ENCODE results near the gene SETDB1. TPM values are rescaled to one million over a fixed set of nuclear protein-coding genes. Genes with fewer than 3 reads are reported as not detected.
A peak's percentile ranks its signal among the peaks of the same experiment; 100 is the strongest.

Gene SETDB1
- total RNA-seq, 4 donors from 2014 or later = 20.5 to 39.5 (median 25.3) TPM

- no peak for DNase-seq
- no peak for TF ChIP-seq POLR2A (IDR thresholded peaks at IDR 0.05)
- TF ChIP-seq, protein P1, sequence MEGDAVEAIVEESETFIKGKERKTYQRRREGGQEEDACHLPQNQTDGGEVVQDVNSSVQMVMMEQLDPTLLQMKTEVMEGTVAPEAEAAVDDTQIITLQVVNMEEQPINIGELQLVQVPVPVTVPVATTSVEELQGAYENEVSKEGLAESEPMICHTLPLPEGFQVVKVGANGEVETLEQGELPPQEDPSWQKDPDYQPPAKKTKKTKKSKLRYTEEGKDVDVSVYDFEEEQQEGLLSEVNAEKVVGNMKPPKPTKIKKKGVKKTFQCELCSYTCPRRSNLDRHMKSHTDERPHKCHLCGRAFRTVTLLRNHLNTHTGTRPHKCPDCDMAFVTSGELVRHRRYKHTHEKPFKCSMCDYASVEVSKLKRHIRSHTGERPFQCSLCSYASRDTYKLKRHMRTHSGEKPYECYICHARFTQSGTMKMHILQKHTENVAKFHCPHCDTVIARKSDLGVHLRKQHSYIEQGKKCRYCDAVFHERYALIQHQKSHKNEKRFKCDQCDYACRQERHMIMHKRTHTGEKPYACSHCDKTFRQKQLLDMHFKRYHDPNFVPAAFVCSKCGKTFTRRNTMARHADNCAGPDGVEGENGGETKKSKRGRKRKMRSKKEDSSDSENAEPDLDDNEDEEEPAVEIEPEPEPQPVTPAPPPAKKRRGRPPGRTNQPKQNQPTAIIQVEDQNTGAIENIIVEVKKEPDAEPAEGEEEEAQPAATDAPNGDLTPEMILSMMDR (IDR thresholded peaks at IDR 0.05) = peak; percentile 96 to 99 (median 98)
- Histone ChIP-seq H3K4me3 (peak overlapping the region in 3 of 4 donors; percentile 24 to 46 (median 26)), H3K4me1 (peaks cover 14 to 69% (median 34%) of the 10 kb centered on the region in 3 donors), H3K9me3 (no peaks in the 10 kb centered on the region), H3K27me3 (no peaks in the 10 kb centered on the region), H3K36me3 (no peaks in the 10 kb centered on the region), H3K27ac (peak overlapping the region; percentile 32 to 63 (median 61))
- intact Hi-C loops (cut with DNase I) = no loop called here
- WGBS, 2 donors = 10 to 14% methylated on average over 12 to 23 of the region's 23 CpGs
These were observed 53.2 kb downstream of the SETDB1 start for GRCh38 chr1:150979092-150980056.

- no peaks in the 10 kb centered on the region for H3K9me3 ChIP-seq
- TF ChIP-seq, protein P1 (IDR thresholded peaks at IDR 0.05) = no peak
- TF ChIP-seq POLR2A (IDR thresholded peaks at IDR 0.05) = no peak
- no peaks in the 10 kb centered on the region for H3K36me3 ChIP-seq
- intact Hi-C loops (cut with DNase I) = no loop called here
- peaks cover 14 to 58% (median 30%) of the 10 kb centered on the region in 3 donors for H3K4me1 ChIP-seq
- no peaks in the 10 kb centered on the region for H3K27me3 ChIP-seq
- H3K27ac ChIP-seq = peak overlapping the region in 1 of 4 donors; percentile 21
- no peak for DNase-seq
- 76 to 77% methylated on average over 4 to 6 of the region's 6 CpGs for WGBS, 2 donors
- H3K4me3 ChIP-seq = no peak overlapping the region
These were observed 55.1 kb downstream of the SETDB1 start for GRCh38 chr1:150981177-150981804.

DNA sequence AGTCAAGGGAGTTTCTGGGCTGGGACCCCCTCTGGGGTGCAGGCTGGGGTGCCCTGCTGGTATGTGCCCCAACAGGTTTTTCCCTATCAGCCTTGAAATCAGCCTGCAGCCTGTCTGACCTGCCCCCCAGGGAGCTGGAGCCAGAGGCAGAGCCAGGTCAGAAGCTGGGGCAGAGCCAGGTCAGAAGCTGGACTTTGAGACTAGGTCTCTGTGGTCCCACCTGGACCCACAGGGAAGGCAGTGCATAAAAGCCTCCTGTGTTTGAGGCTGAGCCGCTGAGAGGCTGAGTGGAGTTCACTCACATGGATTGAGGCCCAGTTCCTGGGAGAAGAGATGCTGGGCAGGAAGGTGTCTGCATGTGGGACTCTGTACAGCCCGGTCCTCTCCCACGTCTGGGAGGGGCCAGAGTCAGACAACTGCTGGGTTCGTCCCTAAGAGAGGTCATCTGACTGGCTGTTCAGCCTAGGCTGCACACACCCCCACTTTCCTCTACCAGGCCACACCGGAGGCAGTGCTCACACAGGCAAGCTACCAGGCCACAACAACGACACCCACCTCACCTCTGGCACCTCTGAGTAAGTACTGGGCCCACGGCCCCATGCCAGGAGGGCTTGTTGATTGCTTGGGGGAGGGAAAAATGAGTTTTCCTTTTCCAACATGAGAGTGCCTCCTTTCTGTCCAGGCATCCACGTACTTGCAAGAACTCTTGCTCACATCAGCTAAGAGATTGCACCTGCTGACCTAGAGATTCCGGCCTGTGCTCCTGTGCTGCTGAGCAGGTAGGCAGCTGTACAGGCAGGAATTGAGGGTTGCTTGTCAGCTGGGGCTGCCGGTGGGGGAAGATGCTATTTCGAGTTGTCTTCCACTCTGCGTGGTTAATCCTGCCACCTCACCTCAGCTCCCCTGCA lies 55.9 kb downstream of the SETDB1 start, which contains the start of gene ANXA9:
TSS of gene ANXA9 (plus strand) at position 488 of the 908 bp plus-strand sequence. CDS start 814 bp downstream, outside the sequence.
- Histone ChIP-seq H3K36me3 (no peaks in the 10 kb centered on the region), H3K27ac (peak within 1 kb of the TSS in 1 of 4 donors; percentile 21), H3K4me1 (peaks cover 11 to 50% (median 27%) of the 10 kb centered on the region in 3 donors), H3K4me3 (no peak within 1 kb of the TSS), H3K27me3 (no peaks in the 10 kb centered on the region), H3K9me3 (no peaks in the 10 kb centered on the region)
- DNase-seq = no peak
- intact Hi-C loops (cut with DNase I) = no loop called here
- WGBS, 2 donors = 33 to 68% methylated on average over 4 to 5 of the region's 12 CpGs
- TF ChIP-seq POLR2A (IDR thresholded peaks at IDR 0.05) = no peak
- TF ChIP-seq, protein P1 (IDR thresholded peaks at IDR 0.05) = no peak

DNA sequence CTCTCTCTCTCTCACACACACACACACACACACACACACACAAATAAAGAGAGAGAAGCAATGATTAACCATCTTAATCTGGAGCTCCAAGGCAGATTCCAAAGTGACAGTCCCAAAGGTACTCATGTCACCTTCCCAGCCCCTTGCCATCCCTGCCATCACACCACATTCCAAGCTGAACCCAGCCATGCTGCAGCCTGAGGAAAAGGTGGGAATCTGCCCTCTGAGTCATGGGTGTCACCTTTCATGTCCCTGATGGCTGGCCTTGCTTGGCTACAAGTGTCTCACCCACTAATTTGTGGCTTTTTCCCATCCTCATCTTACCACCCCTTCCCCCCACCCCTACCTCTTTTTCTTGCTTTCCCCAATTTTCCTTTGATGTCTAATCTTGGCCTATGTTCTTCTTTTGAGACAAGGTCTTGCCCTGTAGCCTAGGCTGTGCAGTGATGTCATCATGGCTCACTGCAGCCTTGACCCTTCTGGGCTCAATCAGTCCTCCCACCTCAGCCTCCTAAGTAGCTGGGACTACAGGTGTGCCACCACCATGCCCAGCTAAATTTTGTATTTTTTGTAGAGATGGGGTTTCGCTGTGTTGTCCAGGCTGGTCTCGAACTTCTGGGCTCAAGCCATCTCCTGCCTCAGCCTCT lies 59.1 kb downstream of the SETDB1 start:
- TF ChIP-seq, protein P1 (IDR thresholded peaks at IDR 0.05) = no peak
- no peak for TF ChIP-seq POLR2A (IDR thresholded peaks at IDR 0.05)
- peaks cover 0 to 19% (median 10%) of the 10 kb centered on the region in 3 donors for H3K4me1 ChIP-seq
- H3K27me3 ChIP-seq = no peaks in the 10 kb centered on the region
- no peak for DNase-seq
- H3K27ac ChIP-seq = no peak overlapping the region
- WGBS, 2 donors = 83 to 94% methylated on average over 2 of the region's 2 CpGs
- no peak overlapping the region for H3K4me3 ChIP-seq
- no peaks in the 10 kb centered on the region for H3K36me3 ChIP-seq
- intact Hi-C loops (cut with DNase I) = no loop called here
- H3K9me3 ChIP-seq = no peaks in the 10 kb centered on the region
